ENCODE results near the gene PSAT1. TPM values are rescaled to one million over a fixed set of nuclear protein-coding genes. Genes with fewer than 3 reads are reported as not detected.

PSAT1 gene
- total RNA-seq, 2 experiments from 2014 or later: 125 to 268 TPM

GRCh38 chr9:78269784-78270183 is 27.1 kb upstream of the PSAT1 start:
- CTCF ChIA-PET (ENCODE audit: unreplicated experiment): no interaction called here
- peaks cover 88% of the 10 kb centered on the region for H3K36me3 ChIP-seq (ENCODE audit: insufficient read depth, low read length)
- H3K4me1 ChIP-seq (ENCODE audit: insufficient read depth, low read length, poor library complexity, severe bottlenecking): no peaks in the 10 kb centered on the region
- H3K79me2 ChIP-seq (ENCODE audit: insufficient read depth, low read depth, low read length): no peaks in the 10 kb centered on the region
- H3K9me3 ChIP-seq (ENCODE audit: low read length): no peaks in the 10 kb centered on the region
- BruUV-seq (replicated peaks): no TSS peak
- DNase-seq (ENCODE audit: low spot score): no peak
- no peak overlapping the region for H3K4me2 ChIP-seq (ENCODE audit: low read length)
- H3K27ac ChIP-seq (ENCODE audit: low read depth, low read length, poor library complexity, severe bottlenecking): no peak overlapping the region
- POLR2A ChIA-PET: no interaction called here
- no peak overlapping the region for H3K4me3 ChIP-seq (ENCODE audit: low read depth, low read length, poor library complexity, severe bottlenecking)
- TF ChIP-seq EZH2phosphoT487 (IDR thresholded peaks at IDR 0.05; ENCODE audit: borderline replicate concordance, low read depth, low read length): no peak
- TF ChIP-seq CTCF (conservative IDR thresholded peaks at IDR 0.05; ENCODE audit: low read length): no peak
- H4K20me1 ChIP-seq (ENCODE audit: insufficient read depth, low read length): no peaks in the 10 kb centered on the region
- H2AFZ ChIP-seq (ENCODE audit: low read length): no peak overlapping the region
- H3K9me2 ChIP-seq (ENCODE audit: insufficient read depth, low read length): no peaks in the 10 kb centered on the region
- intact Hi-C loops (cut with micrococcal nuclease; ENCODE audit: unreplicated experiment): loop anchor here (5.0 kb wide), 1 partner anchor 43 kb away; no protein-coding TSS in a partner anchor

- CTCF ChIA-PET (ENCODE audit: unreplicated experiment): no interaction called here
- BruUV-seq (replicated peaks): no TSS peak
Measured at GRCh38 chr9:78272307-78272706, 24.6 kb upstream of the PSAT1 start.

More at GRCh38 chr9:78272307-78272706, 24.6 kb upstream of the PSAT1 start:
- intact Hi-C loops (cut with micrococcal nuclease; ENCODE audit: unreplicated experiment): no loop called here
- Histone ChIP-seq H4K20me1 (ENCODE audit: insufficient read depth, low read length) (no peaks in the 10 kb centered on the region), H3K4me3 (ENCODE audit: low read depth, low read length, poor library complexity, severe bottlenecking) (no peak overlapping the region), H3K9me3 (ENCODE audit: low read length) (no peaks in the 10 kb centered on the region), H3K4me2 (ENCODE audit: low read length) (no peak overlapping the region), H3K27ac (ENCODE audit: low read depth, low read length, poor library complexity, severe bottlenecking) (no peak overlapping the region), H3K4me1 (ENCODE audit: insufficient read depth, low read length, poor library complexity, severe bottlenecking) (no peaks in the 10 kb centered on the region), H3K79me2 (ENCODE audit: insufficient read depth, low read depth, low read length) (no peaks in the 10 kb centered on the region), H3K36me3 (ENCODE audit: insufficient read depth, low read length) (peaks cover 63% of the 10 kb centered on the region), H2AFZ (ENCODE audit: low read length) (no peak overlapping the region), H3K9me2 (ENCODE audit: insufficient read depth, low read length) (no peaks in the 10 kb centered on the region)
- DNase-seq (ENCODE audit: low spot score): no peak
- no peak for TF ChIP-seq CTCF (conservative IDR thresholded peaks at IDR 0.05; ENCODE audit: low read length)
- TF ChIP-seq EZH2phosphoT487 (IDR thresholded peaks at IDR 0.05; ENCODE audit: borderline replicate concordance, low read depth, low read length): no peak
- POLR2A ChIA-PET: interaction anchor here (0.5 to 0.6 kb wide), 2 partner anchors 46 to 450 kb away, joined by 3 to 6 read pairs; no protein-coding TSS in a partner anchor
